ENCODE measurements around the gene TRIM40. TPM values are rescaled to one million over a fixed set of nuclear protein-coding genes. Genes with fewer than 3 reads are reported as not detected.

TRIM40 gene
- total and polyA plus RNA-seq, 2 experiments from 2014 or later = not detected

- Mint-ChIP-seq H3K4me3 (no peak overlapping the region), H3K36me3 (ENCODE audit: low read depth) (no peaks in the 10 kb centered on the region), H3K27ac (no peak overlapping the region), H3K27me3 (ENCODE audit: insufficient read depth, low read depth, poor library complexity) (peaks cover 17% of the 10 kb centered on the region), H3K4me1 (peaks cover 5% of the 10 kb centered on the region; the same call in 2 of the 3 replicates), H3K9me3 (peaks cover 4% of the 10 kb centered on the region; the same call in 2 of the 3 replicates)
- TF ChIP-seq ZNF331 (CRISPR knock-in tag; IDR thresholded peaks at IDR 0.05; ENCODE audit: low read depth) = no peak
- TF ChIP-seq, protein P1, sequence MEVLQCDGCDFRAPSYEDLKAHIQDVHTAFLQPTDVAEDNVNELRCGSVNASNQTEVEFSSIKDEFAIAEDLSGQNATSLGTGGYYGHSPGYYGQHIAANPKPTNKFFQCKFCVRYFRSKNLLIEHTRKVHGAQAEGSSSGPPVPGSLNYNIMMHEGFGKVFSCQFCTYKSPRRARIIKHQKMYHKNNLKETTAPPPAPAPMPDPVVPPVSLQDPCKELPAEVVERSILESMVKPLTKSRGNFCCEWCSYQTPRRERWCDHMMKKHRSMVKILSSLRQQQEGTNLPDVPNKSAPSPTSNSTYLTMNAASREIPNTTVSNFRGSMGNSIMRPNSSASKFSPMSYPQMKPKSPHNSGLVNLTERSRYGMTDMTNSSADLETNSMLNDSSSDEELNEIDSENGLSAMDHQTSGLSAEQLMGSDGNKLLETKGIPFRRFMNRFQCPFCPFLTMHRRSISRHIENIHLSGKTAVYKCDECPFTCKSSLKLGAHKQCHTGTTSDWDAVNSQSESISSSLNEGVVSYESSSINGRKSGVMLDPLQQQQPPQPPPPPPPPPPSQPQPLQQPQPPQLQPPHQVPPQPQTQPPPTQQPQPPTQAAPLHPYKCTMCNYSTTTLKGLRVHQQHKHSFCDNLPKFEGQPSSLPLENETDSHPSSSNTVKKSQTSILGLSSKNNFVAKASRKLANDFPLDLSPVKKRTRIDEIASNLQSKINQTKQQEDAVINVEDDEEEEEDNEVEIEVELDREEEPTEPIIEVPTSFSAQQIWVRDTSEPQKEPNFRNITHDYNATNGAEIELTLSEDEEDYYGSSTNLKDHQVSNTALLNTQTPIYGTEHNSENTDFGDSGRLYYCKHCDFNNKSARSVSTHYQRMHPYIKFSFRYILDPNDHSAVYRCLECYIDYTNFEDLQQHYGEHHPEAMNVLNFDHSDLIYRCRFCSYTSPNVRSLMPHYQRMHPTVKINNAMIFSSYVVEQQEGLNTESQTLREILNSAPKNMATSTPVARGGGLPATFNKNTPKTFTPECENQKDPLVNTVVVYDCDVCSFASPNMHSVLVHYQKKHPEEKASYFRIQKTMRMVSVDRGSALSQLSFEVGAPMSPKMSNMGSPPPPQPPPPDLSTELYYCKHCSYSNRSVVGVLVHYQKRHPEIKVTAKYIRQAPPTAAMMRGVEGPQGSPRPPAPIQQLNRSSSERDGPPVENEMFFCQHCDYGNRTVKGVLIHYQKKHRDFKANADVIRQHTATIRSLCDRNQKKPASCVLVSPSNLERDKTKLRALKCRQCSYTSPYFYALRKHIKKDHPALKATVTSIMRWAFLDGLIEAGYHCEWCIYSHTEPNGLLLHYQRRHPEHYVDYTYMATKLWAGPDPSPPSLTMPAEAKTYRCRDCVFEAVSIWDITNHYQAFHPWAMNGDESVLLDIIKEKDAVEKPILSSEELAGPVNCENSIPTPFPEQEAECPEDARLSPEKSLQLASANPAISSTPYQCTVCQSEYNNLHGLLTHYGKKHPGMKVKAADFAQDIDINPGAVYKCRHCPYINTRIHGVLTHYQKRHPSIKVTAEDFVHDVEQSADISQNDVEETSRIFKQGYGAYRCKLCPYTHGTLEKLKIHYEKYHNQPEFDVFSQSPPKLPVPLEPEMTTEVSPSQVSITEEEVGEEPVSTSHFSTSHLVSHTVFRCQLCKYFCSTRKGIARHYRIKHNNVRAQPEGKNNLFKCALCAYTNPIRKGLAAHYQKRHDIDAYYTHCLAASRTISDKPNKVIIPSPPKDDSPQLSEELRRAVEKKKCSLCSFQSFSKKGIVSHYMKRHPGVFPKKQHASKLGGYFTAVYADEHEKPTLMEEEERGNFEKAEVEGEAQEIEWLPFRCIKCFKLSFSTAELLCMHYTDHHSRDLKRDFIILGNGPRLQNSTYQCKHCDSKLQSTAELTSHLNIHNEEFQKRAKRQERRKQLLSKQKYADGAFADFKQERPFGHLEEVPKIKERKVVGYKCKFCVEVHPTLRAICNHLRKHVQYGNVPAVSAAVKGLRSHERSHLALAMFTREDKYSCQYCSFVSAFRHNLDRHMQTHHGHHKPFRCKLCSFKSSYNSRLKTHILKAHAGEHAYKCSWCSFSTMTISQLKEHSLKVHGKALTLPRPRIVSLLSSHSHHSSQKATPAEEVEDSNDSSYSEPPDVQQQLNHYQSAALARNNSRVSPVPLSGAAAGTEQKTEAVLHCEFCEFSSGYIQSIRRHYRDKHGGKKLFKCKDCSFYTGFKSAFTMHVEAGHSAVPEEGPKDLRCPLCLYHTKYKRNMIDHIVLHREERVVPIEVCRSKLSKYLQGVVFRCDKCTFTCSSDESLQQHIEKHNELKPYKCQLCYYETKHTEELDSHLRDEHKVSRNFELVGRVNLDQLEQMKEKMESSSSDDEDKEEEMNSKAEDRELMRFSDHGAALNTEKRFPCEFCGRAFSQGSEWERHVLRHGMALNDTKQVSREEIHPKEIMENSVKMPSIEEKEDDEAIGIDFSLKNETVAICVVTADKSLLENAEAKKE (CRISPR knock-in tag; IDR thresholded peaks at IDR 0.05) = no peak
- no peak for TF ChIP-seq EZH2 (IDR thresholded peaks at IDR 0.05; ENCODE audit: low read depth, unreplicated experiment)
- no peak for TF ChIP-seq ETS1 (IDR thresholded peaks at IDR 0.05)
- TF ChIP-seq, protein P2, sequence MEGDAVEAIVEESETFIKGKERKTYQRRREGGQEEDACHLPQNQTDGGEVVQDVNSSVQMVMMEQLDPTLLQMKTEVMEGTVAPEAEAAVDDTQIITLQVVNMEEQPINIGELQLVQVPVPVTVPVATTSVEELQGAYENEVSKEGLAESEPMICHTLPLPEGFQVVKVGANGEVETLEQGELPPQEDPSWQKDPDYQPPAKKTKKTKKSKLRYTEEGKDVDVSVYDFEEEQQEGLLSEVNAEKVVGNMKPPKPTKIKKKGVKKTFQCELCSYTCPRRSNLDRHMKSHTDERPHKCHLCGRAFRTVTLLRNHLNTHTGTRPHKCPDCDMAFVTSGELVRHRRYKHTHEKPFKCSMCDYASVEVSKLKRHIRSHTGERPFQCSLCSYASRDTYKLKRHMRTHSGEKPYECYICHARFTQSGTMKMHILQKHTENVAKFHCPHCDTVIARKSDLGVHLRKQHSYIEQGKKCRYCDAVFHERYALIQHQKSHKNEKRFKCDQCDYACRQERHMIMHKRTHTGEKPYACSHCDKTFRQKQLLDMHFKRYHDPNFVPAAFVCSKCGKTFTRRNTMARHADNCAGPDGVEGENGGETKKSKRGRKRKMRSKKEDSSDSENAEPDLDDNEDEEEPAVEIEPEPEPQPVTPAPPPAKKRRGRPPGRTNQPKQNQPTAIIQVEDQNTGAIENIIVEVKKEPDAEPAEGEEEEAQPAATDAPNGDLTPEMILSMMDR (conservative IDR thresholded peaks at IDR 0.05; ENCODE audit: low read depth in 2 of 2) = no peak
- TF ChIP-seq, protein P3, sequence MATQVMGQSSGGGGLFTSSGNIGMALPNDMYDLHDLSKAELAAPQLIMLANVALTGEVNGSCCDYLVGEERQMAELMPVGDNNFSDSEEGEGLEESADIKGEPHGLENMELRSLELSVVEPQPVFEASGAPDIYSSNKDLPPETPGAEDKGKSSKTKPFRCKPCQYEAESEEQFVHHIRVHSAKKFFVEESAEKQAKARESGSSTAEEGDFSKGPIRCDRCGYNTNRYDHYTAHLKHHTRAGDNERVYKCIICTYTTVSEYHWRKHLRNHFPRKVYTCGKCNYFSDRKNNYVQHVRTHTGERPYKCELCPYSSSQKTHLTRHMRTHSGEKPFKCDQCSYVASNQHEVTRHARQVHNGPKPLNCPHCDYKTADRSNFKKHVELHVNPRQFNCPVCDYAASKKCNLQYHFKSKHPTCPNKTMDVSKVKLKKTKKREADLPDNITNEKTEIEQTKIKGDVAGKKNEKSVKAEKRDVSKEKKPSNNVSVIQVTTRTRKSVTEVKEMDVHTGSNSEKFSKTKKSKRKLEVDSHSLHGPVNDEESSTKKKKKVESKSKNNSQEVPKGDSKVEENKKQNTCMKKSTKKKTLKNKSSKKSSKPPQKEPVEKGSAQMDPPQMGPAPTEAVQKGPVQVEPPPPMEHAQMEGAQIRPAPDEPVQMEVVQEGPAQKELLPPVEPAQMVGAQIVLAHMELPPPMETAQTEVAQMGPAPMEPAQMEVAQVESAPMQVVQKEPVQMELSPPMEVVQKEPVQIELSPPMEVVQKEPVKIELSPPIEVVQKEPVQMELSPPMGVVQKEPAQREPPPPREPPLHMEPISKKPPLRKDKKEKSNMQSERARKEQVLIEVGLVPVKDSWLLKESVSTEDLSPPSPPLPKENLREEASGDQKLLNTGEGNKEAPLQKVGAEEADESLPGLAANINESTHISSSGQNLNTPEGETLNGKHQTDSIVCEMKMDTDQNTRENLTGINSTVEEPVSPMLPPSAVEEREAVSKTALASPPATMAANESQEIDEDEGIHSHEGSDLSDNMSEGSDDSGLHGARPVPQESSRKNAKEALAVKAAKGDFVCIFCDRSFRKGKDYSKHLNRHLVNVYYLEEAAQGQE (IDR thresholded peaks at IDR 0.05; ENCODE audit: unreplicated experiment) = no peak
- TF ChIP-seq CREB1 (CRISPR knock-in tag; IDR thresholded peaks at IDR 0.05; ENCODE audit: low read depth) = no peak
- no peak for TF ChIP-seq JUNB (IDR thresholded peaks at IDR 0.05; ENCODE audit: unreplicated experiment)
- no peak for TF ChIP-seq NANOG (IDR thresholded peaks at IDR 0.05; ENCODE audit: borderline replicate concordance)
- no peak for TF ChIP-seq STAT1 (IDR thresholded peaks at IDR 0.05; ENCODE audit: unreplicated experiment)
- no peak for TF ChIP-seq POLR2AphosphoS5 (IDR thresholded peaks at IDR 0.05; ENCODE audit: low read depth)
- TF ChIP-seq EZH2phosphoT487 (IDR thresholded peaks at IDR 0.05; ENCODE audit: unreplicated experiment) = no peak
- no peak for TF ChIP-seq ZNF114 (CRISPR knock-in tag; IDR thresholded peaks at IDR 0.05)
- Histone ChIP-seq H3K36me3 (ENCODE audit: insufficient read depth) (no peaks in the 10 kb centered on the region), H3K79me2 (replicated peaks; ENCODE audit: insufficient read depth) (no peaks in the 10 kb centered on the region), H4K20me1 (replicated peaks; ENCODE audit: insufficient read depth) (0 out of 2 replicates have a peak, but pooled peaks cover 4% of the 10 kb centered on the region), H3K9me2 (ENCODE audit: insufficient read depth) (no peaks in the 10 kb centered on the region), H3K4me3 (no peak overlapping the region), H3K4me1 (ENCODE audit: insufficient read depth) (no peaks in the 10 kb centered on the region), H3K27me3 (ENCODE audit: insufficient read depth) (peaks cover 61% of the 10 kb centered on the region), H3K4me2 (no peak overlapping the region), H3F3A (replicated peaks; ENCODE audit: low read depth) (no peaks in the 10 kb centered on the region), H2AFZ (peak overlapping the region; percentile 74), H3K27ac (ENCODE audit: low read depth) (no peak overlapping the region)
- DNase-seq (ENCODE audit: low spot score) = no peak
- ATAC-seq = peak; percentile 79
Observed at GRCh38 chr6:30091577-30092381, 44.2 kb upstream of the TRIM40 start.
